ENCODE results near the gene FNTB. TPM values are rescaled to one million over a fixed set of nuclear protein-coding genes. Genes with fewer than 3 reads are reported as not detected.

The FNTB gene
- total RNA-seq: 10 to 100 TPM; 40.6 to 44.6 (median 43.2) TPM

GRCh38 chr14:64986648-64987437, at the start of gene FNTB:
TSS of gene FNTB (plus strand) at chr14:64986895. CDS start at chr14:64986954, 59 bp downstream.
- H3K4me3 ChIP-seq: peak within 1 kb of the TSS; percentile 86

GRCh38 chr14:64937171-64937820, 49.4 kb upstream of the FNTB start:
- DNase-seq (ENCODE audit: low spot score in 2 of 2): no peak
- H3K36me3 ChIP-seq: peaks cover 36% of the 10 kb centered on the region

More at GRCh38 chr14:64986648-64987437, at the start of gene FNTB:
- Histone ChIP-seq H3K4me1 (peaks cover 35% of the 10 kb centered on the region), H3K9me3 (no peaks in the 10 kb centered on the region), H3K27me3 (no peaks in the 10 kb centered on the region), H3K36me3 (no peaks in the 10 kb centered on the region), H3K27ac (peak within 1 kb of the TSS; percentile 88)
- peak in 1 of 2 donors; percentile 11 for TF ChIP-seq POLR2A (IDR thresholded peaks at IDR 0.05)
- no peak for TF ChIP-seq EP300 (IDR thresholded peaks at IDR 0.05)
- peak in 1 of 2 donors; percentile 84 for TF ChIP-seq CTCF (IDR thresholded peaks at IDR 0.05)
- peak in 2 of 3 donors; percentile 52 to 98 for TF ChIP-seq POLR2AphosphoS5 (IDR thresholded peaks at IDR 0.05)
- DNase-seq (ENCODE audit: low spot score in 2 of 2): peak; percentile 96 to 97
- WGBS: under 1% methylated on average over 58 of the region's 65 CpGs

GRCh38 chr14:64937821-64938193, 48.9 kb upstream of the FNTB start:
- Histone ChIP-seq H3K27me3 (no peaks in the 10 kb centered on the region), H3K36me3 (peaks cover 31% of the 10 kb centered on the region), H3K4me3 (no peak overlapping the region), H3K9me3 (no peaks in the 10 kb centered on the region), H3K4me1 (peaks cover 10% of the 10 kb centered on the region), H3K27ac (no peak overlapping the region)
- DNase-seq (ENCODE audit: low spot score in 2 of 2): no peak
- WGBS: 85% methylated on average over 1 of the region's 1 CpG
- TF ChIP-seq POLR2A (IDR thresholded peaks at IDR 0.05): no peak
- no peak for TF ChIP-seq POLR2AphosphoS5 (IDR thresholded peaks at IDR 0.05)
- no peak for TF ChIP-seq EP300 (IDR thresholded peaks at IDR 0.05)
- TF ChIP-seq CTCF (IDR thresholded peaks at IDR 0.05): no peak

More at GRCh38 chr14:64937171-64937820, 49.4 kb upstream of the FNTB start:
- WGBS: 10% methylated on average over 1 of the region's 1 CpG
- Histone ChIP-seq H3K27ac (no peak overlapping the region), H3K4me3 (no peak overlapping the region), H3K4me1 (peaks cover 6% of the 10 kb centered on the region), H3K27me3 (no peaks in the 10 kb centered on the region), H3K9me3 (no peaks in the 10 kb centered on the region)
- no peak for TF ChIP-seq CTCF (IDR thresholded peaks at IDR 0.05)
- TF ChIP-seq EP300 (IDR thresholded peaks at IDR 0.05): no peak
- no peak for TF ChIP-seq POLR2AphosphoS5 (IDR thresholded peaks at IDR 0.05)
- TF ChIP-seq POLR2A (IDR thresholded peaks at IDR 0.05): no peak

GRCh38 chr14:64938972-64939816, 47.5 kb upstream of the FNTB start:
- 93% methylated on average over 17 of the region's 17 CpGs for WGBS
- peaks cover 21% of the 10 kb centered on the region for H3K36me3 ChIP-seq
- TF ChIP-seq POLR2A (IDR thresholded peaks at IDR 0.05) (no peak), POLR2AphosphoS5 (IDR thresholded peaks at IDR 0.05) (no peak), CTCF (IDR thresholded peaks at IDR 0.05) (no peak), EP300 (IDR thresholded peaks at IDR 0.05) (no peak)
- no peaks in the 10 kb centered on the region for H3K27me3 ChIP-seq
- no peaks in the 10 kb centered on the region for H3K9me3 ChIP-seq
- no peak overlapping the region for H3K27ac ChIP-seq
- no peak overlapping the region for H3K4me3 ChIP-seq
- peaks cover 17% of the 10 kb centered on the region for H3K4me1 ChIP-seq
- no peak for DNase-seq (ENCODE audit: low spot score in 2 of 2)

Data from suprapubic skin (tissue), 4 donors.